Psoas muscle (tissue), 8 donors: ENCODE data around the gene POU2AF1. TPM values are rescaled to one million over a fixed set of nuclear protein-coding genes. Genes with fewer than 3 reads are reported as not detected.

ENCODE experiments used
- ATAC-seq, 4 donors: fragments of 200-7000 bp; cut with Tn5 transposase; one replicate each; pipeline ENCODE4 v1.9.1; 2020; ENCODE audit warnings: moderate library complexity in 3 of 4, mild to moderate bottlenecking in 2 of 4
- DNase-seq, 2 donors: peaks; one replicate each; pipeline ENCODE4 v3.0.0-alpha.2; 2020
- H3K27ac ChIP-seq: fragments of 200-600 bp; one replicate; pipeline ENCODE4 v1.8.0; 2022
- H3K27me3 ChIP-seq, 3 donors: fragments of 200-600 bp in 1 of 3; one replicate each; pipeline versions ENCODE4 v1.6.1 to v1.8.0; 2013 to 2022; ENCODE audit warnings: low read length in 2 of 3, mild to moderate bottlenecking in 2 of 3, moderate library complexity in 1 of 3; ENCODE audit not compliant: insufficient read depth in 3 of 3
- H3K36me3 ChIP-seq, 2 donors: fragments of 200-600 bp in 1 of 2; one replicate each; pipeline versions ENCODE4 v1.6.1 to v1.8.0; 2013 to 2022; ENCODE audit warnings: low read depth in 1 of 2, mild to moderate bottlenecking in 1 of 2, moderate library complexity in 1 of 2; ENCODE audit not compliant: insufficient read depth in 1 of 2
- H3K4me1 ChIP-seq: fragments of 200-600 bp; one replicate; pipeline ENCODE4 v1.8.0; 2022
- H3K4me3 ChIP-seq: fragments of 200-600 bp; one replicate; pipeline ENCODE4 v1.8.0; 2022; ENCODE audit warnings: mild to moderate bottlenecking
- H3K9me3 ChIP-seq: fragments of 200-600 bp; one replicate; pipeline ENCODE4 v1.8.0; 2022
- CTCF ChIP-seq: fragments of 200-600 bp; IDR thresholded peaks from one replicate; pipeline ENCODE4 v1.8.0; 2022; ENCODE audit warnings: antibody characterized with exemption
- WGBS, 3 donors: extraction: QIAGEN DNeasy Blood & Tissue Kit; methylation state at CpG; one replicate each; pipeline versions ENCODE4 v1.1.6 to v1.1.7; 2013; 5-methylcytosine and 5-hydroxymethylcytosine counted together
- intact Hi-C, 2 donors: fragments of 100-400 bp; cut with DNase I; formaldehyde crosslinking; loops; one replicate each; pipeline versions ENCODE4 v1.11.0 to v1.14.2; 2022
- polyA plus RNA-seq, 3 donors: library from polyadenylated mRNA; stranded (reverse); fragments of 200-250 nt; gene quantifications; one replicate each; pipeline ENCODE4 v1.2.3, GENCODE V29; 2013
- total RNA-seq, 4 donors: library from RNA; stranded (reverse); fragmentation: NEBNext Ultra II Directional in 2 of 4; extraction: Animal tissue kit (Norgen Biotek cat#: 25700) in 2 of 4; gene quantifications; one replicate each; pipeline versions ENCODE4 v1.2.1 to v1.2.4, GENCODE V29; 2021 to 2023
- donor health status: healthy with polysubstance abuse.
- donor health status: DM: no; HTN: no; CAD: no; lungs with moderate emphysema.
- donor health status: Bipolar disorder and iron deficiency.
- donor health status: healthy.
- donor health status: DM: yes; HTN: yes; CAD: no.
- donor health status: DM: no; HTN: no; CAD: no.
- donor health status: DM: no; HTN: no; CAD: no.
- donor health status: DM: yes; HTN: yes; CAD: no.

Gene POU2AF1
- total and polyA plus RNA-seq, 7 donors, result 0.01 to 0.25 (median 0.13) TPM; not detected in 3

GRCh38 chr11:111347723-111348115, 31.4 kb downstream of the POU2AF1 start:
- 49 to 73% (median 56%) methylated on average over 3 of the region's 3 CpGs for WGBS, 3 donors
- H3K27ac ChIP-seq, result no peak overlapping the region
- intact Hi-C loops, result no loop called here

DNA sequence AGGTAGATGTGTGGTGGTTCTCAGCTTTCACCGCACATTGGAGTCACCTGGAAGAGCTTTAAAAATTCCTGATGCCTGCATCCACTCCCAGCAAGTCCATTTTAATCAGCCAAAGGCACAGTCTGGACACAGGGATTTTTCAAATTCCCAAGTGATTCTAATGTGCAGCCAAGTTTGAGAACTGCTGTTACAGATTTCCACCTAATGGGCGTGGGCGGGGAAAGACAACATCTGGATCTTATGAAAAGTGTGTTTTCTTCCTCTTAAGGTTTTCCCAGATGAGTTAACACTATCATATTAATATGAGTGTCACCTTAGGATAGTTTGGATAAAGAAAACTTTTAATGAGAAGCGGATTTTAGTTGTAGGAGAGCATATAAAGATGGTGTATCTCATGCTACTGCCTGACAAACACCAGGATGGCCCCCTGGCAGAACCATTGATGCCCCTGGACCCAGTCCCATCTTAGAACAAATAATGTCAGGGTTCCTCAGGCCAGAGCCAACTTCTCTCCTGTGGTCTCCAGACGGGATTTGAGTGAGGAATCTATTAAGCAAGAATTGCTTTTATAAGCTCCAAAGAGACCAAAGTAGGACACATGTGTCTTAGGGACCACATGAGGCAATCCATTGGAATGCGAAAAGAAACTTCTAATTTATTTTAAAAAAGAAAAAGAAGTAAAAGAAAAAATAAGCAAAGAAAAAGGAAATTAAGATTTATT, 31.9 kb downstream of the POU2AF1 start:
- Histone ChIP-seq H3K27ac (no peak overlapping the region), H3K4me3 (no peak overlapping the region), H3K4me1 (no peaks in the 10 kb centered on the region), H3K27me3 (no peaks in the 10 kb centered on the region), H3K36me3 (no peaks in the 10 kb centered on the region), H3K9me3 (no peaks in the 10 kb centered on the region)
- DNase-seq (peak; percentile 35 to 61), ATAC-seq (peak in 3 of 4 donors; percentile 41 to 80 (median 67))
- WGBS, 3 donors, result 54 to 74% (median 60%) methylated on average over 6 of the region's 6 CpGs
- intact Hi-C loops, result no loop called here
- TF ChIP-seq CTCF, result no peak

More at GRCh38 chr11:111347723-111348115, 31.4 kb downstream of the POU2AF1 start:
- ATAC-seq, result peak in 3 of 4 donors; percentile 36 to 51 (median 48)
- no peak overlapping the region for H3K4me3 ChIP-seq
- no peaks in the 10 kb centered on the region for H3K36me3 ChIP-seq
- H3K27me3 ChIP-seq, result no peaks in the 10 kb centered on the region
- no peak for TF ChIP-seq CTCF
- no peaks in the 10 kb centered on the region for H3K4me1 ChIP-seq
- H3K9me3 ChIP-seq, result no peaks in the 10 kb centered on the region
- DNase-seq, result no peak

GRCh38 chr11:111344032-111344431, 35.0 kb downstream of the POU2AF1 start:
- Histone ChIP-seq H3K27ac (no peak overlapping the region), H3K4me3 (no peak overlapping the region), H3K4me1 (no peaks in the 10 kb centered on the region), H3K9me3 (peaks cover 5% of the 10 kb centered on the region), H3K27me3 (no peaks in the 10 kb centered on the region), H3K36me3 (no peaks in the 10 kb centered on the region)
- no peak for TF ChIP-seq CTCF
- DNase-seq (peak; percentile 68 to 78), ATAC-seq (peak in 3 of 4 donors; percentile 47 to 69 (median 66))
- intact Hi-C loops, result no loop called here
- 62 to 86% (median 77%) methylated on average over 3 of the region's 3 CpGs for WGBS, 3 donors

- H3K4me1 ChIP-seq, result no peaks in the 10 kb centered on the region
- DNase-seq (no peak), ATAC-seq (no peak)
- no peaks in the 10 kb centered on the region for H3K36me3 ChIP-seq
- H3K4me3 ChIP-seq, result no peak overlapping the region
- peaks cover 5% of the 10 kb centered on the region for H3K9me3 ChIP-seq
- WGBS, 3 donors, result 67 to 82% (median 75%) methylated on average over 3 of the region's 3 CpGs
- H3K27me3 ChIP-seq, result no peaks in the 10 kb centered on the region
- TF ChIP-seq CTCF, result no peak
- no peak overlapping the region for H3K27ac ChIP-seq
- intact Hi-C loops, result no loop called here
These were observed 36.7 kb downstream of the POU2AF1 start for GRCh38 chr11:111342329-111342728.
